Thymus (tissue), 11 donors: Measurements from ENCODE around the gene POLR2H. TPM values are rescaled to one million over a fixed set of nuclear protein-coding genes. Genes with fewer than 3 reads are reported as not detected.

ENCODE experiments used
- DNase-seq, 9 donors: peaks; one replicate each; pipeline ENCODE4 v3.0.0-alpha.2; 2013; ENCODE audit warnings: low spot score in 9 of 9, low read depth in 6 of 9, missing footprints in 1 of 9
- H3K27ac ChIP-seq, 2 donors: one replicate each; pipeline ENCODE4 v1.5.1; 2013; ENCODE audit warnings: control low read depth in 1 of 2, low read depth in 1 of 2, low read length in 1 of 2, mild to moderate bottlenecking in 1 of 2, moderate library complexity in 1 of 2
- H3K27me3 ChIP-seq, 2 donors: one replicate each; pipeline ENCODE4 v1.5.1; 2013; ENCODE audit warnings: low read length in 1 of 2; ENCODE audit not compliant: control insufficient read depth in 2 of 2, insufficient read depth in 1 of 2
- H3K36me3 ChIP-seq, 2 donors: one replicate each; pipeline ENCODE4 v1.5.1; 2013; ENCODE audit warnings: low read length in 1 of 2, mild to moderate bottlenecking in 1 of 2, moderate library complexity in 1 of 2; ENCODE audit not compliant: control insufficient read depth in 2 of 2, insufficient read depth in 2 of 2
- H3K4me1 ChIP-seq, 2 donors: one replicate each; pipeline ENCODE4 v1.5.1; 2013; ENCODE audit warnings: low read length in 2 of 2; ENCODE audit not compliant: control insufficient read depth in 2 of 2, insufficient read depth in 2 of 2
- H3K4me3 ChIP-seq, 2 donors: one replicate each; pipeline ENCODE4 v1.5.1; 2013; ENCODE audit warnings: low read length in 2 of 2, control low read depth in 1 of 2, mild to moderate bottlenecking in 1 of 2
- H3K9me3 ChIP-seq, 2 donors: one replicate each; pipeline ENCODE4 v1.5.1; 2013; ENCODE audit warnings: low read length in 1 of 2, mild to moderate bottlenecking in 1 of 2; ENCODE audit not compliant: control insufficient read depth in 2 of 2, insufficient read depth in 1 of 2
- WGBS: extraction: QIAGEN DNeasy Blood & Tissue Kit; methylation state at CpG from one replicate; pipeline ENCODE4 v1.1.7; 2013; 5-methylcytosine and 5-hydroxymethylcytosine counted together
- polyA plus RNA-seq: library from polyadenylated mRNA; stranded (reverse); fragments of 200-250 nt; gene quantifications from one replicate; pipeline ENCODE4 v1.2.3, GENCODE V29; 2013
- total RNA-seq: library from RNA; stranded (reverse); fragments of 120-200 nt; gene quantifications from one replicate; pipeline ENCODE4 v1.2.4, GENCODE V29; 2013
- donor health status: healthy.

POLR2H gene
- total and polyA plus RNA-seq, 2 donors: 76.0 to 117 TPM

DNA sequence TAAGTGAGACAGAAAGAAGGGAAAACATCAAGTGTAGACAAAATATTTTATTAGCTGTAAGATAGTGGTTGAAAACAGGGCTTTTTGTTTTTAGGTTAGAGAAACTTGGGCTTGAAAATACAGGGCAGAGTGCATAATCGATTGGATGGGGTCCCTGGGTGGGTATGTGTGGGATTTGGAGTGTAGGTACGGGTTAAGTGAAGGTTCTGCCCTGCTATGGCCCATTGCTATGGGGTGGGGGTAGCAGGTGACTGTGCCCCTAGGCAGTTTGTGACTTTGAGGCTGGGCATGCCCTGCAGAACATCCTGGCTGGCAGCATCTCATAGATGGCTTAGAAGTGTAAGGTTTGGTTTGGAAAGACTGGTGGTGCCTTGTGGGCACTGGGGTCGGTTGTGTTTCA is 27.8 kb upstream of the POLR2H start:
- DNase-seq: no peak
- no peak overlapping the region for H3K4me3 ChIP-seq
- peaks cover 0 to 27% of the 10 kb centered on the region in 2 donors for H3K27me3 ChIP-seq
- peaks cover 43 to 61% of the 10 kb centered on the region in 2 donors for H3K36me3 ChIP-seq
- 81% methylated on average over 3 of the region's 3 CpGs for WGBS
- H3K9me3 ChIP-seq: no peaks in the 10 kb centered on the region
- peaks cover 9 to 25% of the 10 kb centered on the region in 2 donors for H3K4me1 ChIP-seq
- H3K27ac ChIP-seq: no peak overlapping the region

DNA sequence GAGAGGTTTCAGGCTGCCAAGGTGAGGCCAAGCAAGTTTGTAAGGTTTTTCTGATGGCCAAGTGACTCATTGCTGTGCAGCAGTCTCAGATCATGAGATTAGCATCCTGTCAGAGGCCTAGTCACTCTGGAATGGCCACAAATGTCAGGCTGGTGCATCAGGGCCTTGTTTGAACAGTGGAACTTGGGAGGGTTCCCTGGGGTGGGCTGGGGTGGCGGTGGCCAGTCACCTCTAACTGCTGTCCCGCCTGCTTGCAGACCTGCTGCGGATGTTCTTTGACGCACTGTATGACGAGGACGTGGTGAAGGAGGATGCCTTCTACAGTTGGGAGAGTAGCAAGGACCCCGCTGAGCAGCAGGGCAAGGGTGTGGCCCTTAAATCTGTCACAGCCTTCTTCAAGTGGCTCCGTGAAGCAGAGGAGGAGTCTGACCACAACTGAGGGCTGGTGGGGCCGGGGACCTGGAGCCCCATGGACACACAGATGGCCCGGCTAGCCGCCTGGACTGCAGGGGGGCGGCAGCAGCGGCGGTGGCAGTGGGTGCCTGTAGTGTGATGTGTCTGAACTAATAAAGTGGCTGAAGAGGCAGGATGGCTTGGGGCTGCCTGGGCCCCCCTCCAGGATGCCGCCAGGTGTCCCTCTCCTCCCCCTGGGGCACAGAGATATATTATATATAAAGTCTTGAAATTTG is 26.9 kb upstream of the POLR2H start:
- Histone ChIP-seq H3K27ac (no peak overlapping the region), H3K27me3 (peaks cover 0 to 36% of the 10 kb centered on the region in 2 donors), H3K4me3 (no peak overlapping the region), H3K4me1 (peaks cover 9 to 29% of the 10 kb centered on the region in 2 donors), H3K9me3 (no peaks in the 10 kb centered on the region), H3K36me3 (peaks cover 38 to 52% of the 10 kb centered on the region in 2 donors)
- whole genome bisulfite sequencing: 96% methylated on average over 15 of the region's 15 CpGs
- DNase-seq: no peak

DNA sequence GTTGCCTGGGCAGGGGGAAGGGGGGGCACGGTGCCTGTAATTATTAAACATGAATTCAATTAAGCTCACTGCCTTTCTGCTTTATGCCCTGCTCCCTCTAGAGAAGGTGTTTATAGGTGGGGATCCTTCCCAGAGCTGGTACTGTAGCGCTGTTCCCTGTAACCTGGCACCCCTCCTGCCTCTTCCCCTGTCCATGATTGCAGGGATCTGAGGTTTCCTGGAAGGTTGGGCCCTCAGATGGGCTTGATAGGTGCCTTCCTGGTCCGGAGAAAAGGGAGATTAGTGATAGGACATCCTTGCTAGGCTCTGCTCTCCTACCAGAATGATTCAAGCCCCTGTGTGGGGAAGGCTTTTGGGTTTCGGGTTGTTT is 26.2 kb upstream of the POLR2H start:
- H3K9me3 ChIP-seq: no peaks in the 10 kb centered on the region
- 82% methylated on average over 4 of the region's 4 CpGs for WGBS
- peak overlapping the region; percentile 84 to 93 for H3K27ac ChIP-seq
- DNase-seq: no peak
- peaks cover 0 to 37% of the 10 kb centered on the region in 2 donors for H3K27me3 ChIP-seq
- H3K4me1 ChIP-seq: peaks cover 9 to 29% of the 10 kb centered on the region in 2 donors
- H3K4me3 ChIP-seq: peak overlapping the region; percentile 60 to 91
- H3K36me3 ChIP-seq: peaks cover 38 to 47% of the 10 kb centered on the region in 2 donors

DNA sequence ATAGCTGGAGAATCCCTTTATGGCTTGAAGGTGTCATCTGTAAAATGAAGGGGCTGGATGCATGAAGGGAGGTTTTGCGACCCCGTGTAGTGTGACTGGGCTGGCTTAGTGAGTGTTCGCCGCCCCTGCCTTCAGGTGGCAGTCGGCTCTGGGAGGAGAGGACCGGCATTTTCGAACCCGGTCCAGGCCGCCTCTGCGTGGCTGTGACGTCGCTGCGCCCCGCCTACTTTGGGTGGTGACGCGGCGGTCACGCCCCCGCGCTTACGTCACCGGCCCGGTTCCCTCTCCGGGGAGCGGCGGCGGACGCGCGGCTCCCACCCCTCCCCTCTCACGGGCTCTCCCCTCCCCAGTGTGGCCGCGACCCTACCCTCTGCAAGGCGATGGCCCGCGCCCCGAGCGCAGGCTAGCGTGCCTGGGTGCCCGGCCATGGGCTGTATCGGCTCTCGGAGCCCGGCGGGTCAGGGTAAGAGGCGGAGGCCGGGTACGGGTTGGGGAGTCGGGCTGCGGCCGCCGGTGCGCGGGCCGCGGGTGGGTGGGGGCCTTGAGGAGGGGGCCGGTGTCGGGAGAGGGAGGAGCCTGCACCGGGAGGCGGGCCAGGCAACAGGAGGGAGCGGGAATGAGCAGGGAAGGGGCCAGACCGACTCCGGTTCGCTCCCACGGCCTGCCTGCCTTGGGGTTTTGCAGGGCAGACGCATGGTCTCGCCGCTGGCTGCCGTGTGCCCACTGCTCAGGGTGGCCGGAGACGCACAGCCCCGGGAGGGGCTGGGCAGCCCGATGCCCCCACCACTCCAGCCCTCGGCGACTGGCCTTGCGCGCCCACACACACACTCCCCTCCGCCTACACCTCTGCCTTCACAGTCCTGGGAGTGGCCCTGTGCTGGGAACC is 25.6 kb upstream of the POLR2H start:
- H3K36me3 ChIP-seq: peaks cover 35 to 42% of the 10 kb centered on the region in 2 donors
- peak overlapping the region; percentile 60 to 91 for H3K4me3 ChIP-seq
- H3K9me3 ChIP-seq: no peaks in the 10 kb centered on the region
- peak; percentile 37 to 87 (median 73) for DNase-seq
- H3K27me3 ChIP-seq: peaks cover 0 to 37% of the 10 kb centered on the region in 2 donors
- peaks cover 9 to 29% of the 10 kb centered on the region in 2 donors for H3K4me1 ChIP-seq
- H3K27ac ChIP-seq: peak overlapping the region; percentile 84 to 93
- WGBS: 2% methylated on average over 77 of the region's 77 CpGs

DNA sequence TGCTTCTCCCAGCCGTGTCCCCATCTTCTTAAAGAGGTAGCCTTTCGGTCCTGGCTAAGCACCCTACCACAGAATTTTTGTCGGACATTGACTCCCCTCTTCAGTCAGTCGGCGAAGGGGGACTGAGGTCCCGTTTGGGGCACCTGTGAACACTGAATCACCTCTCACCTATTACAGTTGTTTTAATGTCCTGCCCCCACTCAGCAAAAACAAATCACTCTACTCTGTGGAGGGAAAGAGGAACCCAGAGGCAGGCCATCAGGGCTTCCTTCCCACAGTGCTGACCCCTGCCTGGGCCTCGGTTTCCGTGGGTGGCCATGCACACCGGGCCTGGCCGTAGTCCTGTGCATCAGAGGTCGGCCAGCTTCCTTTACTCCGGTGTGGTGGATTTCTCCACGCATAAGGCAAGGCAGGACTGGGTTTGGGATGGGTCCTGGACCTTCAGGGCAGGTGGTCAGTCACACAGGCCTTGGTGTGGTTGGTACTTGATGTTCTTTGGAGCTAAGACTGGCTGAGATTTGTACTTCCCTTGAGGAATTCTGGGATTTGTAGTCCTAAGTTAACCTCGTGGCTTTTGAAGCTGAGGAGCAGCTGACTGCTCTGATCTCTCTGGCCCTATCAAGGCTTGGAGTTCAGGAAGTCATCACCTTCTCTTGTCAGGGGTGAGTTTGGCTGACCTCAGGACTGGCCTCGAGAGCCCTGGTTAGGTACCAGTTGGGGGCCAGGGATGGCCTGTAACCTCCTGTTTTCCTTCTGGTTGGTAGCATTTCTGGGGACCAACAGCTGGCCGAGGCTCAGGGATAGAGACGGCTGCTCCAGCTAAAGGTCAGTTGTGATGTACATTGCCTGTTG is 24.7 kb upstream of the POLR2H start:
- peak in 1 of 9 donors; percentile 30 for DNase-seq
- peak overlapping the region; percentile 60 to 91 for H3K4me3 ChIP-seq
- H3K27me3 ChIP-seq: peaks cover 0 to 37% of the 10 kb centered on the region in 2 donors
- H3K4me1 ChIP-seq: peaks cover 9 to 29% of the 10 kb centered on the region in 2 donors
- H3K9me3 ChIP-seq: no peaks in the 10 kb centered on the region
- H3K36me3 ChIP-seq: peaks cover 26 to 34% of the 10 kb centered on the region in 2 donors
- H3K27ac ChIP-seq: peak overlapping the region; percentile 41 to 93
- WGBS: 32% methylated on average over 17 of the region's 17 CpGs

DNA sequence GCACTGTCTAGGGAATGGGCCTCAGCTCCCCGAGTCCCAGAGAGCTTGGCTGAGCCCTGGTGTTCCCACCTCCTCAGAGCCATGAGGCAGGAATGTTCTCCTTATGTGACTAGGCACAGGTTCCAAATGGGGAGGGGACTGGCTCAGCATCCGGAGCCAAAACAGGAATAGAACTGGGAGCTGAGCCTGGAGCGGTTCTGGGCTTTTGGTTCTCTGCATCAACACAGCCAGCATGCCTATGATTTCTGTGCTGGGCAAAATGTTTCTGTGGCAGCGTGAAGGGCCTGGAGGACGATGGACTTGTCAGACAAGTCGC is 24.2 kb upstream of the POLR2H start, which contains the start of gene FAM131A:
Gene FAM131A, plus strand, starts transcription at position 202 of the 316 bp plus-strand sequence. Its CDS starts 31 bp downstream, at position 233.
- peaks cover 0 to 37% of the 10 kb centered on the region in 2 donors for H3K27me3 ChIP-seq
- H3K36me3 ChIP-seq: peaks cover 20 to 28% of the 10 kb centered on the region in 2 donors
- peak within 1 kb of the TSS; percentile 41 to 93 for H3K27ac ChIP-seq
- DNase-seq: no peak
- H3K4me1 ChIP-seq: peaks cover 9 to 29% of the 10 kb centered on the region in 2 donors
- whole genome bisulfite sequencing: 94% methylated on average over 6 of the region's 6 CpGs
- H3K9me3 ChIP-seq: no peaks in the 10 kb centered on the region
- H3K4me3 ChIP-seq: peak within 1 kb of the TSS; percentile 60 to 91

DNA sequence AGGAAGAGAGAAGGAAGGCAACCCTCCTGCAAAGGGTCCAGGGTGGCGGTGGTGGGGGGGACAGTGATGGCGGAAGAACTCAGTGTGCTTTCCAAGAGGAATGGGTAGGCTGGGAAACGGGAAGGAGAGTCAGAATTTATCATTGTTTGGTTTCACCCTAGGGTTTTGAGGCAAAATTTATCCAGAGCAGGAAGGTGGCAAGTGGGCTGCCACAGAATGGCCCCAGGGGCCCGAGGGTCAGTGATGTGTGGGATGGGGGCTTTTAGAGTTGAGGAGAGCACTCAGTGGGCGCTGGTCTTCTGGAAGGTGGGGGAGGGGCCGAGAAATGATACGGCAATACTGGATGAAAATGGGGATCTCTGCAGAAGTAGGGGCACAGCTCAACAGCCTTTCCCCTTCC is 23.5 kb upstream of the POLR2H start:
- no peak for DNase-seq
- Histone ChIP-seq H3K9me3 (no peaks in the 10 kb centered on the region), H3K4me1 (peaks cover 9 to 29% of the 10 kb centered on the region in 2 donors), H3K27ac (peak overlapping the region; percentile 5 to 59), H3K36me3 (peaks cover 20 to 21% of the 10 kb centered on the region in 2 donors), H3K27me3 (peaks cover 0 to 37% of the 10 kb centered on the region in 2 donors), H3K4me3 (no peak overlapping the region)
- WGBS: 90% methylated on average over 7 of the region's 7 CpGs

DNA sequence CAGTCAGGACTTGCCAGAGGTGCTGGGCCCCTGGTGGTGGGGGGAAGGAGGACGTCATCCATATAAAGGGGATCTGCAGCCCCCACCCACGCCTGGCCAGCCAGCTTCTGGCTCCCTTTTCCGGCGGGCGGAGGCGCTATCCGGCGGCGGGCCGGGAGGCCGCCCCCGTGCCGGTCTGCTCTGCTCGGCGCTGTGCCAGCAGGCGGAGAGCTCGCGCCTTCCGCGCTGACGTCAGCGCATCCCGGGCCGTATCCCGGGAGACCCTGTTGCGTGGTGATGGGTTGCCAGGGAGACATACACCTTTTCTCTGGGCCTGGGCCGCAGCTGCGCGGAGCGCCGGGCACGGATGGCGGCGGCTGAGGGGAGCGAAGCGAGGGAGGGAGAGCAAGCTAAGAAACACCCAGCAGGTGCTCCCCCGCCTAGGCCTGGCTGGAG is 23.0 kb upstream of the POLR2H start:
- peaks cover 0 to 37% of the 10 kb centered on the region in 2 donors for H3K27me3 ChIP-seq
- peaks cover 17 to 19% of the 10 kb centered on the region in 2 donors for H3K36me3 ChIP-seq
- no peak overlapping the region for H3K4me3 ChIP-seq
- no peak overlapping the region for H3K27ac ChIP-seq
- peaks cover 9 to 29% of the 10 kb centered on the region in 2 donors for H3K4me1 ChIP-seq
- no peaks in the 10 kb centered on the region for H3K9me3 ChIP-seq
- DNase-seq: peak in 2 of 9 donors; percentile 21 to 35
- WGBS: 66% methylated on average over 37 of the region's 37 CpGs
